GM19397 (cell line): ENCODE data around the gene BICDL2.

Experiments
- ATAC-seq: cut with Tn5 transposase; IDR thresholded peaks from one replicate; pipeline ENCODE4 v1.9.1; 2021; ENCODE audit warnings: mild to moderate bottlenecking, moderate library complexity; ENCODE audit not compliant: unreplicated experiment

BICDL2 gene

GRCh38 chr16:2988590-2989099, 48.1 kb downstream of the BICDL2 start:
- no peak for ATAC-seq

GRCh38 chr16:2987833-2988232, 48.9 kb downstream of the BICDL2 start:
- no peak for ATAC-seq

GRCh38 chr16:2987286-2987685, 49.5 kb downstream of the BICDL2 start:
- no peak for ATAC-seq

GRCh38 chr16:2986623-2987188, 50.0 kb downstream of the BICDL2 start:
- no peak for ATAC-seq

GRCh38 chr16:2985893-2986355, 50.8 kb downstream of the BICDL2 start:
- no peak for ATAC-seq

- no peak for ATAC-seq
Measured at GRCh38 chr16:2985462-2985861, 51.3 kb downstream of the BICDL2 start.

GRCh38 chr16:2983706-2984136, 53.0 kb downstream of the BICDL2 start:
- no peak for ATAC-seq

- ATAC-seq = no peak
Measured at GRCh38 chr16:2982402-2982801, 54.3 kb downstream of the BICDL2 start.

- no peak for ATAC-seq
Measured at GRCh38 chr16:2981899-2982250, 54.9 kb downstream of the BICDL2 start.

- no peak for ATAC-seq
Measured at GRCh38 chr16:2981177-2981898, 55.4 kb downstream of the BICDL2 start.

- ATAC-seq = peak; percentile 85
Measured at GRCh38 chr16:2980227-2981176, 56.2 kb downstream of the BICDL2 start, which contains the start of gene PKMYT1. Gene PKMYT1, minus strand, starts transcription at chr16:2980446. Its CDS starts 789 bp downstream, at chr16:2979657.

GRCh38 chr16:2979669-2980226, 57.0 kb downstream of the BICDL2 start:
- no peak for ATAC-seq
